Measurements from ENCODE around the gene CYTL1.

- TF ChIP-seq CTCF (IDR thresholded peaks at IDR 0.05): no peak
- no peak for TF ChIP-seq POLR2A (IDR thresholded peaks at IDR 0.05)
These were observed 1.2 kb downstream of the CYTL1 start for GRCh38 chr4:5018096-5018495.

All from right lobe of liver (tissue), 4 donors.